NCI-H1436 (cell line): ENCODE results near the gene CYP17A1.

Experiments
- DNase-seq: peaks from one replicate; lab custom pipeline; 2025; lab: John Stamatoyannopoulos, UW

CYP17A1 gene

GRCh38 chr10:102804382-102805055, 32.7 kb downstream of the CYP17A1 start:
- DNase-seq: no peak

- no peak for DNase-seq
These were observed 34.2 kb downstream of the CYP17A1 start for GRCh38 chr10:102802920-102803534.

GRCh38 chr10:102801978-102802377, 35.2 kb downstream of the CYP17A1 start:
- no peak for DNase-seq

GRCh38 chr10:102801496-102801895, 35.7 kb downstream of the CYP17A1 start:
- no peak for DNase-seq

GRCh38 chr10:102800611-102801335, 36.4 kb downstream of the CYP17A1 start:
- DNase-seq: no peak

- no peak for DNase-seq
These were observed 37.3 kb downstream of the CYP17A1 start for GRCh38 chr10:102799691-102800471.

GRCh38 chr10:102796407-102797176, 40.6 kb downstream of the CYP17A1 start:
- no peak for DNase-seq

- no peak for DNase-seq
These were observed 41.5 kb downstream of the CYP17A1 start for GRCh38 chr10:102795453-102796406.

GRCh38 chr10:102791754-102792395, 45.3 kb downstream of the CYP17A1 start:
- DNase-seq: no peak

- DNase-seq: no peak
These were observed 51.4 kb downstream of the CYP17A1 start for GRCh38 chr10:102785818-102786217.

GRCh38 chr10:102783568-102783967, 53.6 kb downstream of the CYP17A1 start:
- no peak for DNase-seq

- no peak for DNase-seq
These were observed 54.3 kb downstream of the CYP17A1 start for GRCh38 chr10:102782673-102783551.

GRCh38 chr10:102781921-102782557, 55.2 kb downstream of the CYP17A1 start:
- DNase-seq: no peak

GRCh38 chr10:102781090-102781920, 55.9 kb downstream of the CYP17A1 start:
- no peak for DNase-seq
